HepG2 (cell line): ENCODE results near the gene ERMAP. TPM values are rescaled to one million over a fixed set of nuclear protein-coding genes. Genes with fewer than 3 reads are reported as not detected.

ENCODE experiments used
- ATAC-seq: fragments of 200-7000 bp; cut with Tn5 transposase; 3 replicates; pipeline ENCODE4 v1.9.1; 2020; ENCODE audit warnings: mild to moderate bottlenecking, moderate library complexity
- BruUV-seq: library from RNA; stranded (reverse); fragments of 400-500 nt; replicated peaks from 2 replicates; lab custom pipeline; 2021; lab: Mats Ljungman, UMichigan
- CTCF ChIA-PET: fragments of 300-600 bp; formaldehyde crosslinking; extraction: SDS; loops from one replicate; lab custom pipeline; 2021; ENCODE audit warnings: low total read pairs, inconsistent platforms, low intra/inter-chr PET ratio; lab: Yijun Ruan, JAX
- POLR2A ChIA-PET: fragments of 350-600 bp; sonication (Branson Sonifier 250); formaldehyde crosslinking; loops from one replicate; lab custom pipeline; 2020; ENCODE audit warnings: antibody characterized with exemption, inconsistent platforms; lab: Yijun Ruan, JAX
- DNase-seq: peaks from one replicate; pipeline ENCODE4 v3.0.0-alpha.2; 2015; ENCODE audit warnings: low spot score
- FAIRE-seq: peaks from 3 replicates; lab custom pipeline; 2011; peaks lifted over from hg19 to GRCh38; lab: Jason Lieb, UNC
- H2AFZ ChIP-seq: one replicate; pipeline ENCODE4 v1.6.1; 2011; ENCODE audit warnings: low read length, inconsistent platforms
- H3K27ac ChIP-seq: fragments of 300-600 bp; 3 replicates; pipeline ENCODE4 v1.8.0; 2011; ENCODE audit warnings: mixed run types, mild to moderate bottlenecking, mixed read lengths, low read length, inconsistent platforms; ENCODE audit not compliant: insufficient read depth; ENCODE audit errors: extremely low read length
- H3K27me3 ChIP-seq, 2 experiments: fragments of 200-600 bp in 1 of 2; 2 replicates in 1 of 2; 3 replicates in 1 of 2; pipeline versions ENCODE4 v1.6.0 to v1.8.0; 2011; ENCODE audit warnings: low read length in 2 of 2, mild to moderate bottlenecking in 2 of 2, moderate library complexity in 2 of 2, inconsistent platforms in 1 of 2; ENCODE audit not compliant: insufficient read depth in 2 of 2, control insufficient read depth in 1 of 2
- H3K36me3 ChIP-seq, 2 experiments: fragments of 200-600 bp in 1 of 2; replicated peaks in 1 of 2; 2 replicates in 1 of 2; 3 replicates in 1 of 2; pipeline versions ENCODE4 v1.5.1 to v1.8.0; 2011; ENCODE audit warnings: low read length in 2 of 2, inconsistent platforms in 1 of 2; ENCODE audit not compliant: insufficient read depth in 2 of 2, control insufficient read depth in 1 of 2
- H3K4me1 ChIP-seq: 2 replicates; pipeline ENCODE4 v1.5.1; 2012; ENCODE audit warnings: low read length, inconsistent platforms; ENCODE audit not compliant: insufficient read depth
- H3K4me2 ChIP-seq: 2 replicates; pipeline ENCODE4 v1.6.0; 2011; ENCODE audit warnings: low read depth, low read length, inconsistent platforms
- H3K4me3 ChIP-seq, 3 experiments: fragments of 200-600 bp in 1 of 3; sonication (generic), shearing (Covaris generic) in 1 of 3; replicated peaks in 1 of 3; 2 replicates each; pipeline ENCODE4 v1.5.1; 2011 to 2016; ENCODE audit warnings: low read length in 3 of 3, inconsistent platforms in 2 of 3, low read depth in 2 of 3, mild to moderate bottlenecking in 2 of 3, control low read depth in 1 of 3, mixed read lengths in 1 of 3; ENCODE audit not compliant: insufficient read depth in 1 of 3
- H3K79me2 ChIP-seq: one replicate; pipeline ENCODE4 v1.6.1; 2011; ENCODE audit warnings: low read length, inconsistent platforms; ENCODE audit not compliant: insufficient read depth
- H3K9ac ChIP-seq: 2 replicates; pipeline ENCODE4 v1.6.0; 2011; ENCODE audit warnings: mild to moderate bottlenecking, low read depth, low read length, inconsistent platforms; ENCODE audit not compliant: insufficient read depth
- H3K9me3 ChIP-seq: 2 replicates; pipeline ENCODE4 v1.5.1; 2012; ENCODE audit warnings: mild to moderate bottlenecking, low read length
- H4K20me1 ChIP-seq: 2 replicates; pipeline ENCODE4 v1.6.0; 2011; ENCODE audit warnings: inconsistent platforms, mild to moderate bottlenecking, low read length, moderate library complexity; ENCODE audit not compliant: insufficient read depth
- ASH2L ChIP-seq: fragments of 300-600, 200-600 bp; sonication (generic); IDR thresholded peaks from 2 replicates; pipeline ENCODE4 v1.7.0; 2017; ENCODE audit warnings: low read depth, mild to moderate bottlenecking, moderate library complexity, mixed read lengths, low read length; ENCODE audit not compliant: insufficient read length
- CREB1 ChIP-seq, 2 experiments: fragments of 450-650 bp in 1 of 2; IDR thresholded peaks; 2 replicates each; pipeline ENCODE4 v1.6.1; 2016 to 2017; ENCODE audit warnings: control low read depth in 1 of 2, mild to moderate bottlenecking in 1 of 2, missing compliant biosample characterization in 1 of 2, missing genetic modification characterization in 1 of 2
- FOSL2 ChIP-seq: sonication (generic); formaldehyde crosslinking; IDR thresholded peaks from 2 replicates; pipeline ENCODE4 v1.4.0; 2020; ENCODE audit warnings: missing genetic modification reagents
- HIVEP1 ChIP-seq: sonication (generic); formaldehyde crosslinking; IDR thresholded peaks from 2 replicates; pipeline ENCODE4 v1.4.0; 2020; ENCODE audit warnings: mild to moderate bottlenecking, missing genetic modification reagents
- NR1H2 ChIP-seq: sonication (generic); formaldehyde crosslinking; IDR thresholded peaks from 2 replicates; pipeline ENCODE4 v1.8.1; 2022; ENCODE audit warnings: low read depth, missing genetic modification reagents, borderline replicate concordance
- YEATS2 ChIP-seq: sonication (generic); formaldehyde crosslinking; IDR thresholded peaks from 2 replicates; pipeline ENCODE4 v1.4.0; 2020; ENCODE audit warnings: missing genetic modification reagents, borderline replicate concordance
- ZNF121 ChIP-seq: sonication (generic); formaldehyde crosslinking; IDR thresholded peaks from 2 replicates; pipeline ENCODE4 v1.5.0; 2020; ENCODE audit warnings: mild to moderate bottlenecking, missing genetic modification reagents
- ZNF205 ChIP-seq: IDR thresholded peaks from 2 replicates; pipeline ENCODE4 v1.6.1; 2018; ENCODE audit warnings: missing biosample characterization, missing genetic modification reagents
- ZNF607 ChIP-seq: sonication (generic); formaldehyde crosslinking; IDR thresholded peaks from 2 replicates; pipeline ENCODE4 v1.5.1; 2020; ENCODE audit warnings: missing genetic modification reagents, mild to moderate bottlenecking, borderline replicate concordance
- WGBS: methylation state at CpG from one replicate; pipeline ENCODE4 v1.1.6; 2017; ENCODE audit warnings: low lambda C conversion rate; 5-methylcytosine and 5-hydroxymethylcytosine counted together
- in situ Hi-C: cut with HindIII; loops from 2 replicates; pipeline ENCODE4 v1.10.0; 2017; ENCODE audit warnings: low pct_unique_long_range_greater_than_20kb; ENCODE audit not compliant: extremely low pct_ligation_motif_present
- intact Hi-C: fragments of 100-400 bp; cut with micrococcal nuclease; formaldehyde crosslinking; loops from one replicate; pipeline ENCODE4 v1.10.0; 2022; ENCODE audit not compliant: unreplicated experiment
- polyA plus RNA-seq, 8 experiments: library from polyadenylated mRNA; depleted of rRNA in 3 of 8; stranded (reverse) in 7 of 8; unstranded in 1 of 8; fragments of >200 nt; fragmentation: Illumina TruSeq in 4 of 8; extraction: Trizol in 4 of 8; gene quantifications; 2 replicates each; pipeline versions ENCODE4 v1.2.1 to v1.2.3, GENCODE V29; 2011 to 2016; ENCODE audit warnings: low read depth in 4 of 8, missing spikeins in 1 of 8, mixed read lengths in 1 of 8; ENCODE audit not compliant: insufficient read depth in 1 of 8
- total RNA-seq, 5 experiments: library from RNA; depleted of rRNA; stranded (reverse); fragments of >200 nt; fragmentation: Illumina TruSeq; extraction: Trizol; gene quantifications; 2 replicates each; pipeline ENCODE4 v1.2.3, GENCODE V29; 2016; ENCODE audit warnings: low read depth in 1 of 5
- TF ChIP-seq, protein P1 (sequence below): sonication (generic); formaldehyde crosslinking; IDR thresholded peaks from 2 replicates; pipeline ENCODE4 v1.4.0; 2020; ENCODE audit warnings: missing genetic modification reagents
- TF ChIP-seq, protein P2 (sequence below): sonication (generic); formaldehyde crosslinking; IDR thresholded peaks from 2 replicates; pipeline ENCODE4 v1.4.0; 2020; ENCODE audit warnings: missing genetic modification reagents
- TF ChIP-seq, protein P3 (sequence below): sonication (generic); formaldehyde crosslinking; IDR thresholded peaks from 2 replicates; pipeline ENCODE4 v1.8.0; 2022; ENCODE audit warnings: mild to moderate bottlenecking, missing genetic modification reagents; ENCODE audit not compliant: insufficient replicate concordance

The ERMAP gene
- total and polyA plus RNA-seq, 2 of the 13 experiments (the other 11 are each of a cell fraction or from before 2014, with no cell fraction given): 2.2 to 4.4 TPM

- TF ChIP-seq, protein P1, sequence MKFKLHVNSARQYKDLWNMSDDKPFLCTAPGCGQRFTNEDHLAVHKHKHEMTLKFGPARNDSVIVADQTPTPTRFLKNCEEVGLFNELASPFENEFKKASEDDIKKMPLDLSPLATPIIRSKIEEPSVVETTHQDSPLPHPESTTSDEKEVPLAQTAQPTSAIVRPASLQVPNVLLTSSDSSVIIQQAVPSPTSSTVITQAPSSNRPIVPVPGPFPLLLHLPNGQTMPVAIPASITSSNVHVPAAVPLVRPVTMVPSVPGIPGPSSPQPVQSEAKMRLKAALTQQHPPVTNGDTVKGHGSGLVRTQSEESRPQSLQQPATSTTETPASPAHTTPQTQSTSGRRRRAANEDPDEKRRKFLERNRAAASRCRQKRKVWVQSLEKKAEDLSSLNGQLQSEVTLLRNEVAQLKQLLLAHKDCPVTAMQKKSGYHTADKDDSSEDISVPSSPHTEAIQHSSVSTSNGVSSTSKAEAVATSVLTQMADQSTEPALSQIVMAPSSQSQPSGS (CRISPR knock-in tag): 0 out of 2 replicates have a peak, but pooled peaks have one; percentile 3
- TF ChIP-seq ASH2L: peak; percentile 5
- TF ChIP-seq YEATS2 (CRISPR knock-in tag): 0 out of 2 replicates have a peak, but pooled peaks have one; percentile 27
- no peak; the same call in 1 of the 2 replicates for TF ChIP-seq ZNF607 (CRISPR knock-in tag)
Observed at GRCh38 chr1:42817440-42817767, 482 bp downstream of the ERMAP start (continued).

DNA sequence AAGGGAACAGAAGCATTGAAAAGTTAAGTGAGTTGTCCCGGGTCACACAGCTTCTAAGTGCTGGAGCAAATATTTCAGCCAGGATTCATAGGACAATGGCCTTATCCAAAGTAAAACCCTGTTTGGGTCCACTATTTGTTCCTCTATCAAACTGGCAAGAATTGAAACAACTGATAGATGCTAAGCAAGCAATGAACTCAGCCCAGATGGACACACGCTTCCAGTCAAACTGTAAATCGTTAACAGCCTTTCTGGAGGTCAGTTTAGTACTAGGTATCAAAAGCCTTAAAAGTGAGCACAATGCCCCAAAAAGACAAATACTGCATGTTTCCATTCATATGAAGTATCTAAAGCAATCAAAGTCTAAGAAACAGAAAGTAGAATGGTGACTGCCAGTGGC, 1.1 kb downstream of the ERMAP start:
- in situ Hi-C loops (no loop called here), intact Hi-C loops (loop anchor here (2.0 to 5.0 kb wide), 2 partner anchors 27 to 51 kb away; partner anchors contain the start of genes C1orf50 and P3H1)
- peak overlapping the region; percentile 72; the same call in 1 of the 2 replicates for H3K9ac ChIP-seq
- CTCF ChIA-PET: no interaction called here
- DNase-seq: peak; percentile 10
- ATAC-seq: no peak
- peaks cover 43% of the 10 kb centered on the region for H3K4me1 ChIP-seq
- TF ChIP-seq ZNF121: no peak
- no peak for TF ChIP-seq HIVEP1 (CRISPR knock-in tag)
- no peak for TF ChIP-seq CREB1 (IDR thresholded peaks at IDR 0.05)
- 0 out of 2 replicates have a peak, but pooled peaks have one; percentile 32 for TF ChIP-seq CREB1 (CRISPR knock-in tag; IDR thresholded peaks at IDR 0.05)
- TF ChIP-seq, protein P2, sequence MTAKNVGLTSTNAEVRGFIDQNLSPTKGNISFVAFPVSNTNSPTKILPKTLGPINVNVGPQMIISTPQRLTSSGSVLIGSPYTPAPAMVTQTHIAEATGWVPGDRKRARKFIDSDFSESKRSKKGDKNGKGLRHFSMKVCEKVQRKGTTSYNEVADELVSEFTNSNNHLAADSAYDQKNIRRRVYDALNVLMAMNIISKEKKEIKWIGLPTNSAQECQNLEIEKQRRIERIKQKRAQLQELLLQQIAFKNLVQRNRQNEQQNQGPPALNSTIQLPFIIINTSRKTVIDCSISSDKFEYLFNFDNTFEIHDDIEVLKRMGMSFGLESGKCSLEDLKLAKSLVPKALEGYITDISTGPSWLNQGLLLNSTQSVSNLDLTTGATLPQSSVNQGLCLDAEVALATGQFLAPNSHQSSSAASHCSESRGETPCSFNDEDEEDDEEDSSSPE: no peak
- TF ChIP-seq NR1H2 (CRISPR knock-in tag): no peak
- TF ChIP-seq ZNF205: peak; percentile 62; the same call in 1 of the 2 replicates
- no peak for TF ChIP-seq FOSL2 (CRISPR knock-in tag)
- TF ChIP-seq, protein P3, sequence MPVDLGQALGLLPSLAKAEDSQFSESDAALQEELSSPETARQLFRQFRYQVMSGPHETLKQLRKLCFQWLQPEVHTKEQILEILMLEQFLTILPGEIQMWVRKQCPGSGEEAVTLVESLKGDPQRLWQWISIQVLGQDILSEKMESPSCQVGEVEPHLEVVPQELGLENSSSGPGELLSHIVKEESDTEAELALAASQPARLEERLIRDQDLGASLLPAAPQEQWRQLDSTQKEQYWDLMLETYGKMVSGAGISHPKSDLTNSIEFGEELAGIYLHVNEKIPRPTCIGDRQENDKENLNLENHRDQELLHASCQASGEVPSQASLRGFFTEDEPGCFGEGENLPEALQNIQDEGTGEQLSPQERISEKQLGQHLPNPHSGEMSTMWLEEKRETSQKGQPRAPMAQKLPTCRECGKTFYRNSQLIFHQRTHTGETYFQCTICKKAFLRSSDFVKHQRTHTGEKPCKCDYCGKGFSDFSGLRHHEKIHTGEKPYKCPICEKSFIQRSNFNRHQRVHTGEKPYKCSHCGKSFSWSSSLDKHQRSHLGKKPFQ: no peak
- peak overlapping the region; percentile 94 for H2AFZ ChIP-seq
- H3K27me3 ChIP-seq: no peaks in the 10 kb centered on the region; a peak in 1 of 5 replicates
- peak overlapping the region; percentile 61 to 87 (median 84); a peak in 4 of 6 replicates for H3K4me3 ChIP-seq
- H3K36me3 ChIP-seq: peaks cover 0 to 1% of the 10 kb centered on the region in 2 experiments; a peak in 1 of 5 replicates
- 20% methylated on average over 3 of the region's 3 CpGs for WGBS
- no peak overlapping the region for H3K27ac ChIP-seq
- H4K20me1 ChIP-seq: no peaks in the 10 kb centered on the region
- POLR2A ChIA-PET: interaction anchor here (0.7 to 3.1 kb wide), 3 partner anchors 9 to 52 kb away, joined by 3 to 37 read pairs (median 25); partner anchors contain the start of genes C1orf50, P3H1 and ZNF691
- H3K4me2 ChIP-seq: peak overlapping the region; percentile 73
- BruUV-seq: no TSS peak
- H3K9me3 ChIP-seq: no peaks in the 10 kb centered on the region
- peaks cover 7% of the 10 kb centered on the region for H3K79me2 ChIP-seq
- FAIRE-seq: peak; percentile 61
